HG03139 (cell line): Measurements from ENCODE around the gene HK3.

Experiments used
- ATAC-seq: cut with Tn5 transposase; IDR thresholded peaks from one replicate; pipeline ENCODE4 v1.9.1; 2021; ENCODE audit not compliant: unreplicated experiment

Gene HK3

GRCh38 chr5:176899296-176899891 is at the start of gene HK3:
HK3 (minus strand) TSS chr5:176899346; CDS start chr5:176896159, 3,187 bp downstream.
- ATAC-seq, result no peak

- no peak for ATAC-seq
These were observed 49.3 kb upstream of the HK3 start for GRCh38 chr5:176948458-176948857.

- no peak for ATAC-seq
These were observed 48.7 kb upstream of the HK3 start for GRCh38 chr5:176947847-176948246.

- no peak for ATAC-seq
These were observed 45.1 kb upstream of the HK3 start for GRCh38 chr5:176944268-176944667.

- no peak for ATAC-seq
These were observed 44.7 kb upstream of the HK3 start for GRCh38 chr5:176943816-176944215.

- ATAC-seq, result no peak
These were observed 42.8 kb upstream of the HK3 start for GRCh38 chr5:176941951-176942350.

GRCh38 chr5:176938472-176938871 is 39.3 kb upstream of the HK3 start:
- no peak for ATAC-seq

- no peak for ATAC-seq
These were observed 35.9 kb upstream of the HK3 start for GRCh38 chr5:176935017-176935416.

GRCh38 chr5:176934309-176934930 is 35.3 kb upstream of the HK3 start:
- no peak for ATAC-seq

- ATAC-seq, result no peak
These were observed 30.5 kb upstream of the HK3 start for GRCh38 chr5:176929654-176930053.

GRCh38 chr5:176927562-176927961 is 28.4 kb upstream of the HK3 start:
- ATAC-seq, result no peak

- no peak for ATAC-seq
These were observed 23.7 kb upstream of the HK3 start for GRCh38 chr5:176922817-176923216.

GRCh38 chr5:176921714-176922113 is 22.6 kb upstream of the HK3 start:
- no peak for ATAC-seq

- ATAC-seq, result no peak
These were observed 19.5 kb upstream of the HK3 start for GRCh38 chr5:176918613-176919012.

GRCh38 chr5:176916337-176916736 is 17.2 kb upstream of the HK3 start:
- no peak for ATAC-seq

GRCh38 chr5:176915906-176916305 is 16.8 kb upstream of the HK3 start:
- no peak for ATAC-seq

- no peak for ATAC-seq
These were observed 13.0 kb upstream of the HK3 start for GRCh38 chr5:176912115-176912514.

GRCh38 chr5:176908675-176909368 is 9.7 kb upstream of the HK3 start:
- ATAC-seq, result no peak

GRCh38 chr5:176906796-176907195 is 7.7 kb upstream of the HK3 start:
- no peak for ATAC-seq

GRCh38 chr5:176906126-176906525 is 7.0 kb upstream of the HK3 start:
- no peak for ATAC-seq

- ATAC-seq, result no peak
These were observed 5.1 kb upstream of the HK3 start for GRCh38 chr5:176904276-176904675.

- no peak for ATAC-seq
These were observed 3.9 kb upstream of the HK3 start for GRCh38 chr5:176902911-176903664.
